ENCODE measurements around the gene ATP8B4.

ATP8B4 gene

DNA sequence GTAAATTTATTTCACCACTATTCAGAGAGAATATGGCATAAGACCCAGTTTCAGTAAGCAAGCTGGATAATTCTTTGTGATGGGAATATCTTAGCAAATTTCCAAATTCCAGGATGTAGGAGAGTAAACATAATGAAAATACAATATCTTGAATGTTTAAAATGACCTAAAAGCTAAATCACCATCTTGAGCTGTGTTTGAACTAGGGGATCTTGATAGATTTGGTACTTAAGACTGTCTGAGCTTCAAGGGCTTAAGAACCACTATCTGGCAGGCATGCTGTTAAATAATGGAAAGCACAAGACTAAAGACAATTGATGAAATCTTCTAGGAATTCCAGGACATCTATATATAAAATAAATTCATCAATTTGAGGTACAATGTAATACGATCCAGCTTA, 217.7 kb downstream of the ATP8B4 start:
- Histone ChIP-seq H3K4me1 (ENCODE audit: insufficient read depth, low read length) (peaks cover 12% of the 10 kb centered on the region), H3K36me3 (ENCODE audit: insufficient read depth, low read length) (no peaks in the 10 kb centered on the region), H3K27me3 (ENCODE audit: insufficient read depth, low read length) (no peaks in the 10 kb centered on the region), H3K4me3 (ENCODE audit: low read length) (no peak overlapping the region), H3K9ac (ENCODE audit: low read depth, low read length) (no peak overlapping the region), H3K27ac (ENCODE audit: low read depth, low read length) (no peak overlapping the region), H3K9me3 (ENCODE audit: insufficient read depth, low read depth, low read length) (no peaks in the 10 kb centered on the region)
- no CpG with 5 or more reads among the region's 1 CpG for WGBS

- Histone ChIP-seq H3K4me3 (ENCODE audit: low read length) (no peak overlapping the region), H3K36me3 (ENCODE audit: insufficient read depth, low read length) (no peaks in the 10 kb centered on the region), H3K4me1 (ENCODE audit: insufficient read depth, low read length) (peaks cover 17% of the 10 kb centered on the region), H3K9me3 (ENCODE audit: insufficient read depth, low read depth, low read length) (no peaks in the 10 kb centered on the region), H3K9ac (ENCODE audit: low read depth, low read length) (no peak overlapping the region), H3K27me3 (ENCODE audit: insufficient read depth, low read length) (no peaks in the 10 kb centered on the region), H3K27ac (ENCODE audit: low read depth, low read length) (no peak overlapping the region)
- 100% methylated on average over 1 of the region's 1 CpG for WGBS
Observed at GRCh38 chr15:49900903-49901235, 218.2 kb downstream of the ATP8B4 start.

GRCh38 chr15:49900006-49900902, 218.8 kb downstream of the ATP8B4 start:
- no peaks in the 10 kb centered on the region for H3K36me3 ChIP-seq (ENCODE audit: insufficient read depth, low read length)
- 97% methylated on average over 4 of the region's 5 CpGs for whole genome bisulfite sequencing

DNA sequence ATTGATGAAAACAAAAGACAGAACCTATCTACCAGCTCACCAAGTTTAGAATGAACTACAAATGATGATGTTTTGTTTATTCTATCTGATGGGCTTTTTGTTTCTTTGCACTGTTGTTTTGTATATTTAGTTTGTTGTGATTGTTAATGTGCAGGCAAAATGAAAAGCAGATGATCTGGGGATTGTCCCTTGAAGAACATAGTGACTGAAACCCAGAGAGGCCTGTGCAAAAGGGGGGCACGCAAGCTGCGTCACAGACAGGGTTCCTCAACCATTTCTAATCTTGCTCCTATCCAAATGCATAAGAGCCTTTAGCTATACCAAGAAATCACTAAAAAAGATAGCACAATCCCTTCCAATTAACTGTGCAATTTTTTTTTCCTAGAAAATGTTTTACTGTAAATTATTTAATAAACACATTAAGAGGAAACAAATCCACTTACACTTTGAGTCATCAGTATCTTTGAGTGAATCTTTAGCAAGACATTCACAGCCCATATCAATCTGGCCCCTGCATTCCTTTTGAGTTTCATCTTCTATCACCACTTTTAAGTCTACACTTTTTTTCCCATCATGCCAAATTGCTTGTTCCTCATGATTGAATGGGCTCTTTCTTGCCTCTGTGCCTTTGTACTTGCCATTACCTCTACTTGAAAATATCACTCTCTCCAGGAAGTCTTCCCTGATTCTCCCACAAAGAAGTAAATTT, 220.3 kb downstream of the ATP8B4 start:
- H3K4me1 ChIP-seq (ENCODE audit: insufficient read depth, low read length): peaks cover 33% of the 10 kb centered on the region
- no peak overlapping the region for H3K9ac ChIP-seq (ENCODE audit: low read depth, low read length)
- H3K27me3 ChIP-seq (ENCODE audit: insufficient read depth, low read length): no peaks in the 10 kb centered on the region
- no peaks in the 10 kb centered on the region for H3K9me3 ChIP-seq (ENCODE audit: insufficient read depth, low read depth, low read length)
- H3K27ac ChIP-seq (ENCODE audit: low read depth, low read length): no peak overlapping the region
- H3K36me3 ChIP-seq (ENCODE audit: insufficient read depth, low read length): no peaks in the 10 kb centered on the region
- 100% methylated on average over 2 of the region's 2 CpGs for WGBS
- no peak overlapping the region for H3K4me3 ChIP-seq (ENCODE audit: low read length)

More at GRCh38 chr15:49900006-49900902, 218.8 kb downstream of the ATP8B4 start:
- H3K27me3 ChIP-seq (ENCODE audit: insufficient read depth, low read length): no peaks in the 10 kb centered on the region
- no peak overlapping the region for H3K27ac ChIP-seq (ENCODE audit: low read depth, low read length)
- H3K4me1 ChIP-seq (ENCODE audit: insufficient read depth, low read length): peaks cover 23% of the 10 kb centered on the region
- no peak overlapping the region for H3K9ac ChIP-seq (ENCODE audit: low read depth, low read length)
- no peak overlapping the region for H3K4me3 ChIP-seq (ENCODE audit: low read length)
- H3K9me3 ChIP-seq (ENCODE audit: insufficient read depth, low read depth, low read length): no peaks in the 10 kb centered on the region

- Histone ChIP-seq H3K27ac (ENCODE audit: low read depth, low read length) (no peak overlapping the region), H3K27me3 (ENCODE audit: insufficient read depth, low read length) (no peaks in the 10 kb centered on the region), H3K36me3 (ENCODE audit: insufficient read depth, low read length) (no peaks in the 10 kb centered on the region), H3K4me3 (ENCODE audit: low read length) (no peak overlapping the region), H3K4me1 (ENCODE audit: insufficient read depth, low read length) (peaks cover 33% of the 10 kb centered on the region), H3K9me3 (ENCODE audit: insufficient read depth, low read depth, low read length) (no peaks in the 10 kb centered on the region), H3K9ac (ENCODE audit: low read depth, low read length) (no peak overlapping the region)
Observed at GRCh38 chr15:49898097-49898496, 220.9 kb downstream of the ATP8B4 start.

GRCh38 chr15:49895347-49896223, 223.4 kb downstream of the ATP8B4 start:
- peak overlapping the region; percentile 25 for H3K4me3 ChIP-seq (ENCODE audit: low read length)
- H3K9ac ChIP-seq (ENCODE audit: low read depth, low read length): peak overlapping the region; percentile 41; the same call in 1 of the 2 replicates
- no peaks in the 10 kb centered on the region for H3K9me3 ChIP-seq (ENCODE audit: insufficient read depth, low read depth, low read length)
- WGBS: 56% methylated on average over 6 of the region's 6 CpGs
- H3K27ac ChIP-seq (ENCODE audit: low read depth, low read length): peak overlapping the region; percentile 88
- no peaks in the 10 kb centered on the region for H3K36me3 ChIP-seq (ENCODE audit: insufficient read depth, low read length)
- peaks cover 33% of the 10 kb centered on the region for H3K4me1 ChIP-seq (ENCODE audit: insufficient read depth, low read length)
- H3K27me3 ChIP-seq (ENCODE audit: insufficient read depth, low read length): no peaks in the 10 kb centered on the region

DNA sequence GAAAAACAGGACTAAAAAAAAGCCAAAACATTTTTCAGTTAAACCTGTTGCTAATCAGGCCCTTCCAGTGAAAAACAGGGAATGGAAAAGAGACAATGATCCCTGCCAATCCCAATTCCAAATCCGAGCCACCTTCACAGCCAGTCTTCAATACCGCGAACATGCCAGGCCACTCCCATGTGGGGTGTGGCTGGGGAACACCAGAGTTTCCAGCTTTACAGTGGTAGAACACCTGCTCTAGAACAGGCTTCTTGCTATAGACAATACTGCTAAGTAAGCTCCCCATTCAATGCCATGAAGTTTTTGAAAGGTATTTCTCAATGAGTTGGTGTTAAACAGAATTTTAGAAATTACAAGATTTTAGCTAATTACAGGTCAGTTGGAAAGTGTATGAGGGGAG, 228.3 kb downstream of the ATP8B4 start:
- H3K27me3 ChIP-seq (ENCODE audit: insufficient read depth, low read length): no peaks in the 10 kb centered on the region
- H3K4me3 ChIP-seq (ENCODE audit: low read length): no peak overlapping the region
- peaks cover 14% of the 10 kb centered on the region for H3K4me1 ChIP-seq (ENCODE audit: insufficient read depth, low read length)
- WGBS: 100% methylated on average over 3 of the region's 3 CpGs
- no peak overlapping the region for H3K27ac ChIP-seq (ENCODE audit: low read depth, low read length)
- no peaks in the 10 kb centered on the region for H3K9me3 ChIP-seq (ENCODE audit: insufficient read depth, low read depth, low read length)
- H3K9ac ChIP-seq (ENCODE audit: low read depth, low read length): no peak overlapping the region
- no peaks in the 10 kb centered on the region for H3K36me3 ChIP-seq (ENCODE audit: insufficient read depth, low read length)

GRCh38 chr15:49889536-49889935, 229.5 kb downstream of the ATP8B4 start:
- Histone ChIP-seq H3K4me3 (ENCODE audit: low read length) (no peak overlapping the region), H3K27ac (ENCODE audit: low read depth, low read length) (no peak overlapping the region), H3K36me3 (ENCODE audit: insufficient read depth, low read length) (no peaks in the 10 kb centered on the region), H3K27me3 (ENCODE audit: insufficient read depth, low read length) (no peaks in the 10 kb centered on the region), H3K9me3 (ENCODE audit: insufficient read depth, low read depth, low read length) (no peaks in the 10 kb centered on the region), H3K9ac (ENCODE audit: low read depth, low read length) (no peak overlapping the region), H3K4me1 (ENCODE audit: insufficient read depth, low read length) (peaks cover 3% of the 10 kb centered on the region; the same call in 1 of the 2 replicates)
- 98% methylated on average over 2 of the region's 2 CpGs for WGBS

GRCh38 chr15:49888734-49889133, 230.3 kb downstream of the ATP8B4 start:
- WGBS: 92% methylated on average over 3 of the region's 3 CpGs
- Histone ChIP-seq H3K4me3 (ENCODE audit: low read length) (no peak overlapping the region), H3K9ac (ENCODE audit: low read depth, low read length) (no peak overlapping the region), H3K36me3 (ENCODE audit: insufficient read depth, low read length) (no peaks in the 10 kb centered on the region), H3K9me3 (ENCODE audit: insufficient read depth, low read depth, low read length) (no peaks in the 10 kb centered on the region), H3K27ac (ENCODE audit: low read depth, low read length) (no peak overlapping the region), H3K4me1 (ENCODE audit: insufficient read depth, low read length) (peaks cover 2% of the 10 kb centered on the region; the same call in 1 of the 2 replicates), H3K27me3 (ENCODE audit: insufficient read depth, low read length) (no peaks in the 10 kb centered on the region)

DNA sequence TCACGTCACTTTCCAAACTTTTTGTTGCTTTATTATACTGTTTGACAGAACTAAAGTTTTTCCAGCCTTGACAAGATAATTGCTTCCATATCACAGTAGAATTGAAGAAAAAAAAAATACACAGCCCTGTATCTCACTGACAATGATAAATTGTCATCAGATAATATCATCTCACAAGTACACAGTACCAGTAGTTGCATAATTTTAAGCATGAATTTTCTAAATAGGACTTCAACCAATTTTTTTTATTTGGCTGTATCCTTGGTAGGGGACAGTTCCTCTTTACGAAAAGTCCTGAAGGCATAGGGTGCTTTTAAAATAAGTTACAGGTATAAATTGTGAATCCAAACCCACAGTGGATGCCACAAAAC, 230.7 kb downstream of the ATP8B4 start:
- no peak overlapping the region for H3K9ac ChIP-seq (ENCODE audit: low read depth, low read length)
- H3K4me3 ChIP-seq (ENCODE audit: low read length): no peak overlapping the region
- H3K4me1 ChIP-seq (ENCODE audit: insufficient read depth, low read length): peaks cover 3% of the 10 kb centered on the region; the same call in 1 of the 2 replicates
- H3K27me3 ChIP-seq (ENCODE audit: insufficient read depth, low read length): no peaks in the 10 kb centered on the region
- H3K36me3 ChIP-seq (ENCODE audit: insufficient read depth, low read length): no peaks in the 10 kb centered on the region
- H3K27ac ChIP-seq (ENCODE audit: low read depth, low read length): no peak overlapping the region
- H3K9me3 ChIP-seq (ENCODE audit: insufficient read depth, low read depth, low read length): no peaks in the 10 kb centered on the region
- WGBS: 92% methylated on average over 2 of the region's 2 CpGs

Measured in HUES64 (cell line).